ENCODE data around the gene GLMP. TPM values are rescaled to one million over a fixed set of nuclear protein-coding genes. Genes with fewer than 3 reads are reported as not detected.

The GLMP gene
- total and polyA plus RNA-seq, 2 of the 13 experiments (the other 11 are each of a cell fraction or from before 2014, with no cell fraction given), result 44.6 to 75.8 TPM

- TF ChIP-seq RERE (CRISPR knock-in tag; IDR thresholded peaks at IDR 0.05; ENCODE audit: low read depth) (no peak), ZNF574 (CRISPR knock-in tag; IDR thresholded peaks at IDR 0.05) (peak; percentile 94), ZNF501 (CRISPR knock-in tag; IDR thresholded peaks at IDR 0.05) (peak; percentile 98), NCOA1 (CRISPR knock-in tag; IDR thresholded peaks at IDR 0.05) (0 out of 2 replicates have a peak, but pooled peaks have one; percentile 17), SMARCC2 (IDR thresholded peaks at IDR 0.05) (no peak), AGO2 (optimal IDR thresholded peaks at IDR 0.05; ENCODE audit: low read depth, low read length) (peak; percentile 96), GMEB1 (CRISPR knock-in tag; IDR thresholded peaks at IDR 0.05; ENCODE audit: borderline replicate concordance) (peak; percentile 75), ZNF552 (CRISPR knock-in tag; IDR thresholded peaks at IDR 0.05; ENCODE audit: borderline replicate concordance) (no peak), STAT5B (CRISPR knock-in tag; IDR thresholded peaks at IDR 0.05) (no peak), ZNF34 (CRISPR knock-in tag; IDR thresholded peaks at IDR 0.05; ENCODE audit: borderline replicate concordance) (0 out of 2 replicates have a peak, but pooled peaks have one; percentile 77), XBP1 (CRISPR knock-in tag; IDR thresholded peaks at IDR 0.05) (no peak), GABPA (IDR thresholded peaks at IDR 0.05; ENCODE audit: low read depth, low read length) (peak; percentile 57), GABPA (CRISPR knock-in tag; IDR thresholded peaks at IDR 0.05; ENCODE audit: low read depth) (peak; percentile 93), KAT7 (CRISPR knock-in tag; IDR thresholded peaks at IDR 0.05; ENCODE audit: borderline replicate concordance) (peak; percentile 94), GPN1 (CRISPR knock-in tag; IDR thresholded peaks at IDR 0.05; ENCODE audit: borderline replicate concordance) (no peak), ZSCAN30 (CRISPR knock-in tag; IDR thresholded peaks at IDR 0.05) (no peak), TOPORS (CRISPR knock-in tag; IDR thresholded peaks at IDR 0.05) (no peak; the same call in 1 of the 2 replicates), SETDB1 (CRISPR knock-in tag; IDR thresholded peaks at IDR 0.05; ENCODE audit: borderline replicate concordance) (no peak), ISX (CRISPR knock-in tag; conservative IDR thresholded peaks at IDR 0.05) (no peak), ZNF670 (CRISPR knock-in tag; IDR thresholded peaks at IDR 0.05; ENCODE audit: borderline replicate concordance) (0 out of 2 replicates have a peak, but pooled peaks have one; percentile 31), FOXC1 (CRISPR knock-in tag; IDR thresholded peaks at IDR 0.05; ENCODE audit: borderline replicate concordance) (peak; percentile 71; the same call in 1 of the 2 replicates)
Measured at GRCh38 chr1:156282479-156283222, 12.8 kb downstream of the GLMP start, which contains the start of gene SMG5 (continued).
